Sciatic nerve (tissue), 2 donors: ENCODE data around the gene WDR38. TPM values are rescaled to one million over a fixed set of nuclear protein-coding genes. Genes with fewer than 3 reads are reported as not detected.
"Not testable (repeated sequence)": the region's sequence is repeated elsewhere in the genome, so short reads cannot be mapped to it uniquely, and the experiment has no call there.

Experiments used
- ATAC-seq: fragments of 200-7000 bp; cut with Tn5 transposase; one replicate; pipeline ENCODE4 v1.9.1; 2020; ENCODE audit warnings: mild to moderate bottlenecking, moderate library complexity
- DNase-seq: peaks from one replicate; pipeline ENCODE4 v3.0.0-alpha.2; 2020; ENCODE audit warnings: low spot score
- intact Hi-C: fragments of 100-400 bp; cut with DNase I; formaldehyde crosslinking; loops from one replicate; pipeline ENCODE4 v1.14.2; 2022
- total RNA-seq: library from RNA; stranded (reverse); fragmentation: NEBNext Ultra II Directional; extraction: Animal tissue kit (Norgen Biotek cat#: 25700); gene quantifications from one replicate; pipeline ENCODE4 v1.2.1, GENCODE V29; 2021
- donor health status: DM: no; HTN: no; CAD: no.
- donor health status: DM: no; HTN: no; CAD: no.

The WDR38 gene
- total RNA-seq, 1 donor from 2014 or later = not detected

DNA sequence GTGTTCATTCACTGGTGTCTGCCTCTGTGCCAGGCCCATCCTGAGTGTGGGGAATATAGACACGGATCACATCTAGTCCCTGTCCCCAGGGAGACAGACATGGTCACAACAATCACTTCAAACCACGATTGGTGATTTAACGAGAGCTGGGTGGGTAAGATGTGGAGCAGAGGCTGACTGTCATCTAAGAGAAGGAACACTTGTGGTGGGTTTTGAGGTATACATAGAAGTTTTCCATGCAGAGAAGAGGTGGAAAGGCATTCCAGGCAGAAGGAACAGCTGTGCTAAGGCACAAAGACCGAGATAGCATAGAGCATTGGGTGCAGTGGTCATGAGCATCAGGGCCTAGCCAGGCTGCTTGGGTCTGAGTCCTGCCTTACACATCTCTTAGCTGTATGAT, 22.7 kb upstream of the WDR38 start:
- intact Hi-C loops = no loop called here
- no peak for DNase-seq

GRCh38 chr9:124831642-124832364, 21.5 kb upstream of the WDR38 start:
- ATAC-seq (no peak), DNase-seq (no peak)
- intact Hi-C loops = no loop called here

More for the DNA sequence above, 22.7 kb upstream of the WDR38 start:
- ATAC-seq = no peak

DNA sequence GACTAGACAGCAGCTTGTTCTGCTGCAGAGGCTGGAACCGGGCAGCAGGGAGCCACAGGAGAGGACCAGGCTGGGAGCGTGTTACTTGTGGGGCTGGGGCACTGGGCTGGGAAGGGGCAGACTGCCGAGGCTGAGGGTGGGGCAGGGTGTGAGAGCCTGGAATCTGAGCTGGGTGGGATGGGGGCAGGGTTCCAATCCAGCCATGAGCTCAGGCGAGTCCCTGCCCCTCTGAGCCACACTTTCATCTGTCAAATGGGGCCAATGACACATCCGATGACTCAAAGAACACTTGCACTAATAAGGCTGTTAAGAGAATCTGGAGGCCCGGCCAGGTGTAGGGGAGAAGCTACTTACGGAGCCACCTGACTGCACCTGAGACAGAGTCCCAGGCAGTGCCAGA, 18.7 kb upstream of the WDR38 start:
- ATAC-seq (peak; percentile 35), DNase-seq (peak; percentile 63)
- intact Hi-C loops = no loop called here

GRCh38 chr9:124835026-124835557, 18.2 kb upstream of the WDR38 start:
- ATAC-seq (peak; percentile 28), DNase-seq (peak; percentile 91)
- intact Hi-C loops = no loop called here

- DNase-seq, ATAC-seq, intact Hi-C loops: not testable (repeated sequence)
Measured at GRCh38 chr9:124838132-124838531, 15.1 kb upstream of the WDR38 start.

GRCh38 chr9:124838567-124839275, 14.5 kb upstream of the WDR38 start:
- ATAC-seq, DNase-seq, intact Hi-C loops: not testable (repeated sequence)

DNA sequence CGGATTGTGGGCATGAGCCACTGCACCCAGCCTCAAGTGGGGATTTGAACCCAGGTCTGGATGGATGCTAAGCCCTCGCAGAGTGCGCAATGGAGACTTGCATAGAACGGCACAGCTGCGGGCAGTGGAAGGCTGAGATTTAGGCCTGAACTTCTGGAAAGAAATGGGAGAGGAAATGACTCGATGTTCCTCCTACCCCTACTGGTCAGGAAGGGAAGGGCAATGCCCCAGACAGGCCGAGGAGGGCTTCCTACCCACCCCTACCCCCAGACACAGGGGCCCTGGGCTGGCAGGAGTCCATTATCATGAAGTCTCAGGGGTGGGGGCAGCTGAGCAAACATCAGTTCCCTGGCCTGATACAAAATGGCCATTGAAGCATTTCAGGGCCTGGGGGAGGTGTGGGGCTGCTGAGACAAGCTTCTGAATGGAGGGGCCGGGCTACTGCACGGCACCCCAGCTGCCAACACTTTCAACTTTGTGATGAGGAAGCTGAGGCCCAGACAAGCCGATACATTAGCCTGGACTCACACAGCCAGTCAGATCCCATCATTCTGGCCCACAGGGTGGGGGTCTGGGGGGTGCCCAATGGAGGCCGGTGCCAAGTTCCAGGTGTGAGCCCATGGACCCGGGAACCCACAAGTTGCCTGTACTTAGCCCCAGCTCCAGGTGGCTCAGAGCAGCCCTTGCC, 13.5 kb upstream of the WDR38 start:
- DNase-seq (no peak), ATAC-seq (peak; percentile 59)
- intact Hi-C loops = no loop called here

DNA sequence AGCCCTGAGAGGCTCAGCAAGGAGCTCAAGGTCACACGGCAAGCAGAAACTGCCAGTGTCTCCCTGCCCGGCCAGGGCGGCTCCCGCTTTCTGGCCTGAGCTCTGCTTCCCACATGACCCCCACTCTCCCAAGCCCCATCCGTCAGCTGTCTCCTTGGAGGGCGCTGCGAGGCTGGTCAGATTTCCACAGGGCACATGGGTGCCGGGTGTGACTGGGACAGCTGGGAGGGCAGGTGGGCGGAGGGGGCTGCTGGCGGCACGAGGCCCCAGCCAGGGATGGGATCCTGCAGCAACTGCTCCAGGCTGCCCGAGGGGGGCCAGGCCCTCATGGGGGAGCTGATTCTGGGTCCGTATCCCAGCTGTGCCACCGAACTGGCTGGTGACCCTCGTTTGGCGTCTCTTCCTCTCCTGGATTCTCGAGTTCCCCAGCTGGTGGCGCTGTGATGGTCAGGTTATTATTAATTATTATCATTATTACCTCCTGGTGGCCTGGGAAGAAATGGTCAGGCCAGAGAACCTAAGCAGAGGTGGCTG, 12.9 kb upstream of the WDR38 start:
- intact Hi-C loops = no loop called here
- DNase-seq (no peak), ATAC-seq (peak; percentile 40)

GRCh38 chr9:124841075-124841821, 12.0 kb upstream of the WDR38 start:
- ATAC-seq (no peak), DNase-seq (no peak)
- intact Hi-C loops = no loop called here

DNA sequence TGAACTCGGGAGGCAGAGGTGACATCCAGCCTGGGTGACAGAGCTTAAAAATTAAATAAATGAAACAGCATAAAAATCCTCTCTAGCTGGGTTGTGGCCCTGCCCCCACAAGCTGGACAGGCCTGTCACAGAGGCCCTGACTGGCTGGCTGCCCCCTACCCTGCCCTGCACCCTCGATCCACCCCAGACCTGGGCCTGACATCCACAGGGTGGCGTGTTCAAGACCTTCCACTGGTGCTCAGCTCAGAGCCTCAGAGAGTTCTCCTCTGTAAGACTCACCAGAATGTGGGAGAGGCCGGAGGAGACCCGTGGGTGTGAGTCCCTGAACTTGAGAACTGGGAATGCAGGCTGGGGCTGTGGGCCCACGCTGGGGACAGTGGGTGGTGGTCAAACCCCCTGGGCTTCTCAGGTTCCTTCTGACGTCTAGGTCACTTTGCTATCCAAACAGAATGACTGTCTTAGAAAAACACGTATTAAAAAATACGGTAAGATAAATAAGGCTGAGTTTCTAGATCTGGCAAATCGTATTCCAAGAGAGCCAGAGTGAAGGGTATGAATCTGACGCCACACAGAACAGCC, 9.7 kb upstream of the WDR38 start:
- ATAC-seq = no peak
- intact Hi-C loops = no loop called here
- DNase-seq = no peak

DNA sequence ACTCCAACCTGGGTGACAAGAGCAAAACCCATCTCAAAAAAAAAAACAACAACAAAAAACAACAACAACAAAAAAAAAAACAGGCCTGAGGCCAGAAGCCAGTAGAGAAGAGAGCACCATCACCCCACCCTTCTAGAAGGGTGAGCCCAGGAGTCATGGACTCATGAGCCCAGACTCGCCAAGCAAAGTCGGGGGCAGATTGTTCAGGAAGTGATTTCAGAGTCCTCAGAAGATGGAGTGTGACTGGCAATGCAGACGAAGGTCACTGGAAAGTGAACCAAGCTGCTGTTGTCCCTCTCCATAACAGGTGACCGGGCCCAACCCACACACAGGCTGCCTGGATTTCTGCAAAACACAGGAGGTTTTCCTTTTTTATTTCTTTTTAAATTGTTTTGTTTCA, 9.0 kb upstream of the WDR38 start:
- intact Hi-C loops = no loop called here
- ATAC-seq (no peak), DNase-seq (no peak)

DNA sequence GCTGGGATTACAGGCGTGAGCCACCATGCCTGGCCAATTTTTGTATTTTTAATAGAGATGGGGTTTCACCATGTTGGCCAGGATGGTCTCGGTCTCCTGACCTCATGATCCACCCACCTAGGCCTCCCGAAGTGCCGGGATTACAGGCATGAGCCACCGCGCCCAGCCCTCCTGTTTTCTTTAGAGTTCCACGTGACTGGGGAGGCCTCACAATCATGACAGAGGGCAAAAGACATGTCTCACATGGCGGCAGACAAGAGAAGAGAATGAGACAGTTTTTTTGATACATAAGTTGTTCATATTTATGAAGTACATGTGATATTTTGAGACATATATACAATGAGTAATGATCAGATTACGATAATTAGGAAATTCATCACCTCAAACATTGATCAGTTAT, 6.8 kb upstream of the WDR38 start:
- intact Hi-C loops, ATAC-seq, DNase-seq: not testable (repeated sequence)

GRCh38 chr9:124846969-124847368, 6.3 kb upstream of the WDR38 start:
- intact Hi-C loops = no loop called here
- ATAC-seq (no peak), DNase-seq (no peak)

GRCh38 chr9:124849801-124850200, 3.5 kb upstream of the WDR38 start:
- ATAC-seq (peak; percentile 17), DNase-seq (peak; percentile 85)
- intact Hi-C loops = no loop called here

DNA sequence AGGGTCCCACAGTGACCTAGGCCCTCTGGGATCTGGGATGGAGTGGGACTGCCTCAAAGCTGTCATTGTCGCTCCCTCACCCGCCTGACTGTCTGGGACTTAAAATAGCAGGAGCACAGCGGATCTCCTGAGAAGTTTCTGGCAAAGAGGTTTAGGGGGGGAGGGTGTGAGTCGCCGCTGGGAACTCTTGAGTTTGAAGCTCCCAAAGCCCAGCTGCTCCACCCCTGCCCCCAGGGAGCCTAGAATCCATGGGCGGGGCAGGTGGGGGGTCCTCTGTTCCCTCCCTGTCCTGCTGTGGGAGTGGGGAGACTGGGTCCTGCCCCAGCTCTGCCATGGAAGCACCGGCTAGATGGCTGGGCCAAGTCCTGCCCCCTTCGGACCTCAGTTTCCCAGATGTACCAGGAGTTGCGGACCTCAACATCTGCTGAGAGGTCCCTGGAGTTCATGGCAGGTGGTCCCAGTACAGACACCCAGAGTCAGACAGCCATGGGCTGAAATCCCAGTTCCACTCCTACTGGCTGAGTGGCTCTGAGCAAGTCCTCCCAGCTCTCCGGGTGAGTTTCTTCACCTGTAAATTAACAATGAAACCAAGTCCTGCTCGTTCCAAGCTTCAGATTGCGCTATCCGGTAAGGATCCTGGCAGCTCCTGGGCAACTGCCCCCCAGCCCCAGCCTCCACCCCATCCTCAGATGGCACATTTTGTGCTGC, 985 bp upstream of the WDR38 start:
- intact Hi-C loops = loop anchor here (2.0 kb wide), 1 partner anchor 79 kb away; no protein-coding TSS in a partner anchor
- DNase-seq (no peak), ATAC-seq (peak; percentile 2)

GRCh38 chr9:124853605-124854143, 414 bp downstream of the WDR38 start:
- intact Hi-C loops = loop anchor here (2.0 kb wide), 1 partner anchor 81 kb away; no protein-coding TSS in a partner anchor
- DNase-seq (no peak), ATAC-seq (peak; percentile 2)

DNA sequence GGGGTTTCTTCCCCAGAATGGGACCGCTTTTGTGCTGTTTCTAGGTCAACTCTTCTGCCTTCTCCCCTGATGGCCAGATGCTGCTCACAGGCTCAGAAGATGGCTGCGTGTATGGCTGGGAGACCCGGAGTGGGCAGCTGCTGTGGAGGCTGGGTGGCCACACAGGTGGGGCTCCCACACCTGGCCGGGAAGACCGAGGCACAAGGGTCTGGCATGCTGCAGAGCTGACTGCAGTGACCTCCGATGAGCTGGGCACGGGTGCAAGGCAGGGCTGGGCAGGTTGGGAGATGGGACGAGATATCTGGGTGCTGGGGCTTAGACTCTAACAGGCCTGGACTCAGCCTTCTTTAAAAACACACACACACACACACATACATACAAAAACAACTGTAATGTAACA, 901 bp downstream of the WDR38 start:
- ATAC-seq = no peak
- no peak for DNase-seq
- intact Hi-C loops = no loop called here
